HEK293 (cell line): ENCODE measurements around the gene ZNF345.

Source experiments
- FEZF1 ChIP-seq: fragments of 450-650 bp; formaldehyde crosslinking; IDR thresholded peaks from 2 replicates; pipeline ENCODE4 v1.5.1; 2016; ENCODE audit warnings: missing biosample characterization, missing genetic modification characterization
- GLIS1 ChIP-seq: fragments of 450-650 bp; formaldehyde crosslinking; IDR thresholded peaks from 2 replicates; pipeline ENCODE4 v1.5.1; 2016; ENCODE audit warnings: missing biosample characterization, missing genetic modification characterization
- IKZF3 ChIP-seq: fragments of 450-650 bp; IDR thresholded peaks from 2 replicates; pipeline ENCODE4 v1.5.0; 2018; ENCODE audit warnings: missing biosample characterization, mild to moderate bottlenecking, missing genetic modification characterization, moderate library complexity
- KLF10 ChIP-seq: fragments of 450-650 bp; IDR thresholded peaks from 2 replicates; pipeline ENCODE4 v1.5.1; 2018; ENCODE audit warnings: missing biosample characterization, mild to moderate bottlenecking, missing genetic modification characterization
- KLF8 ChIP-seq: fragments of 450-650 bp; formaldehyde crosslinking; IDR thresholded peaks from 2 replicates; pipeline ENCODE4 v1.5.1; 2016; ENCODE audit warnings: missing biosample characterization, missing genetic modification characterization
- SCRT2 ChIP-seq: fragments of 450-650 bp; formaldehyde crosslinking; IDR thresholded peaks from 2 replicates; pipeline ENCODE4 v1.5.1; 2016; ENCODE audit warnings: missing biosample characterization, missing genetic modification characterization
- ZBTB7A ChIP-seq: fragments of 450-650 bp; formaldehyde crosslinking; IDR thresholded peaks from 2 replicates; pipeline ENCODE4 v1.5.1; 2016; ENCODE audit warnings: low read depth, missing biosample characterization, missing genetic modification characterization
- ZFHX2 ChIP-seq: fragments of 450-650 bp; formaldehyde crosslinking; conservative IDR thresholded peaks from 2 replicates; pipeline ENCODE4 v1.5.1; 2016; ENCODE audit warnings: missing biosample characterization, missing genetic modification characterization
- ZFP41 ChIP-seq: fragments of 450-650 bp; formaldehyde crosslinking; IDR thresholded peaks from 2 replicates; pipeline ENCODE4 v1.5.1; 2016; ENCODE audit warnings: missing biosample characterization, missing genetic modification characterization, borderline replicate concordance
- ZNF114 ChIP-seq: fragments of 450-650 bp; formaldehyde crosslinking; IDR thresholded peaks from 2 replicates; pipeline ENCODE4 v1.5.0; 2017; ENCODE audit warnings: missing biosample characterization, missing genetic modification characterization
- ZNF155 ChIP-seq: fragments of 450-650 bp; formaldehyde crosslinking; IDR thresholded peaks from 2 replicates; pipeline ENCODE4 v1.5.1; 2016; ENCODE audit warnings: missing biosample characterization, missing genetic modification characterization
- ZNF157 ChIP-seq: fragments of 450-650 bp; formaldehyde crosslinking; IDR thresholded peaks from 2 replicates; pipeline ENCODE4 v1.5.1; 2016; ENCODE audit warnings: missing biosample characterization, missing genetic modification characterization
- ZNF2 ChIP-seq: fragments of 450-650 bp; formaldehyde crosslinking; IDR thresholded peaks from 2 replicates; pipeline ENCODE4 v1.5.1; 2016; ENCODE audit warnings: missing biosample characterization, missing genetic modification characterization
- ZNF221 ChIP-seq: fragments of 450-650 bp; formaldehyde crosslinking; IDR thresholded peaks from 2 replicates; pipeline ENCODE4 v1.5.1; 2017; ENCODE audit warnings: missing biosample characterization, missing genetic modification characterization, borderline replicate concordance
- ZNF239 ChIP-seq: fragments of 450-650 bp; formaldehyde crosslinking; IDR thresholded peaks from 2 replicates; pipeline ENCODE4 v1.5.1; 2016; ENCODE audit warnings: missing biosample characterization, missing genetic modification characterization
- ZNF302 ChIP-seq: fragments of 450-650 bp; formaldehyde crosslinking; IDR thresholded peaks from 2 replicates; pipeline ENCODE4 v1.5.1; 2016; ENCODE audit warnings: missing biosample characterization, missing genetic modification characterization, low read depth
- ZNF514 ChIP-seq: fragments of 450-650 bp; formaldehyde crosslinking; IDR thresholded peaks from 2 replicates; pipeline ENCODE4 v1.5.1; 2016; ENCODE audit warnings: missing biosample characterization, missing genetic modification characterization
- ZNF521 ChIP-seq: fragments of 450-650 bp; formaldehyde crosslinking; IDR thresholded peaks from 2 replicates; pipeline ENCODE4 v1.5.1; 2017; ENCODE audit warnings: missing biosample characterization, mild to moderate bottlenecking, missing genetic modification characterization
- ZNF560 ChIP-seq: fragments of 450-650 bp; formaldehyde crosslinking; IDR thresholded peaks from 2 replicates; pipeline ENCODE4 v1.5.1; 2017; ENCODE audit warnings: missing biosample characterization, missing genetic modification characterization, borderline replicate concordance
- ZNF623 ChIP-seq: fragments of 450-650 bp; formaldehyde crosslinking; IDR thresholded peaks from 2 replicates; pipeline ENCODE4 v1.5.1; 2016; ENCODE audit warnings: missing biosample characterization, missing genetic modification characterization
- ZNF629 ChIP-seq: fragments of 450-650 bp; formaldehyde crosslinking; IDR thresholded peaks from 2 replicates; pipeline ENCODE4 v1.5.1; 2017; ENCODE audit warnings: missing biosample characterization, missing genetic modification characterization
- ZNF654 ChIP-seq: fragments of 450-650 bp; formaldehyde crosslinking; IDR thresholded peaks from 2 replicates; pipeline ENCODE4 v1.5.1; 2016; ENCODE audit warnings: low read depth, missing biosample characterization, missing genetic modification characterization
- ZNF747 ChIP-seq: fragments of 450-650 bp; formaldehyde crosslinking; IDR thresholded peaks from 2 replicates; pipeline ENCODE4 v1.5.1; 2016; ENCODE audit warnings: missing biosample characterization, missing genetic modification characterization
- ZNF777 ChIP-seq: fragments of 450-650 bp; formaldehyde crosslinking; IDR thresholded peaks from 2 replicates; pipeline ENCODE4 v1.5.1; 2017; ENCODE audit warnings: missing biosample characterization, missing genetic modification characterization, borderline replicate concordance
- ZNF785 ChIP-seq: fragments of 450-650 bp; formaldehyde crosslinking; IDR thresholded peaks from 2 replicates; pipeline ENCODE4 v1.5.1; 2016; ENCODE audit warnings: missing biosample characterization, missing genetic modification characterization
- ZNF792 ChIP-seq: fragments of 450-650 bp; formaldehyde crosslinking; IDR thresholded peaks from 2 replicates; pipeline ENCODE4 v1.5.1; 2016; ENCODE audit warnings: missing biosample characterization, missing genetic modification characterization
- ZSCAN30 ChIP-seq: fragments of 450-650 bp; IDR thresholded peaks from 2 replicates; pipeline ENCODE4 v1.5.1; 2018; ENCODE audit warnings: missing biosample characterization, mild to moderate bottlenecking, missing genetic modification characterization, moderate library complexity
- TF ChIP-seq, protein P1 (sequence below): fragments of 450-650 bp; formaldehyde crosslinking; optimal IDR thresholded peaks from 2 replicates; pipeline ENCODE3; 2016; ENCODE audit warnings: missing biosample characterization, mild to moderate bottlenecking, missing genetic modification characterization
- TF ChIP-seq, protein P2 (sequence below): fragments of 450-650 bp; formaldehyde crosslinking; IDR thresholded peaks from 2 replicates; pipeline ENCODE4 v1.5.1; 2017; ENCODE audit warnings: missing biosample characterization, missing genetic modification characterization
- TF ChIP-seq, protein P3 (sequence below): fragments of 450-650 bp; formaldehyde crosslinking; IDR thresholded peaks from 2 replicates; pipeline ENCODE4 v1.5.1; 2016; ENCODE audit warnings: missing biosample characterization, missing genetic modification characterization
- TF ChIP-seq, protein P4 (sequence below): fragments of 450-650 bp; formaldehyde crosslinking; IDR thresholded peaks from 2 replicates; pipeline ENCODE4 v1.5.1; 2016; ENCODE audit warnings: missing biosample characterization, missing genetic modification characterization, borderline replicate concordance

The ZNF345 gene

DNA sequence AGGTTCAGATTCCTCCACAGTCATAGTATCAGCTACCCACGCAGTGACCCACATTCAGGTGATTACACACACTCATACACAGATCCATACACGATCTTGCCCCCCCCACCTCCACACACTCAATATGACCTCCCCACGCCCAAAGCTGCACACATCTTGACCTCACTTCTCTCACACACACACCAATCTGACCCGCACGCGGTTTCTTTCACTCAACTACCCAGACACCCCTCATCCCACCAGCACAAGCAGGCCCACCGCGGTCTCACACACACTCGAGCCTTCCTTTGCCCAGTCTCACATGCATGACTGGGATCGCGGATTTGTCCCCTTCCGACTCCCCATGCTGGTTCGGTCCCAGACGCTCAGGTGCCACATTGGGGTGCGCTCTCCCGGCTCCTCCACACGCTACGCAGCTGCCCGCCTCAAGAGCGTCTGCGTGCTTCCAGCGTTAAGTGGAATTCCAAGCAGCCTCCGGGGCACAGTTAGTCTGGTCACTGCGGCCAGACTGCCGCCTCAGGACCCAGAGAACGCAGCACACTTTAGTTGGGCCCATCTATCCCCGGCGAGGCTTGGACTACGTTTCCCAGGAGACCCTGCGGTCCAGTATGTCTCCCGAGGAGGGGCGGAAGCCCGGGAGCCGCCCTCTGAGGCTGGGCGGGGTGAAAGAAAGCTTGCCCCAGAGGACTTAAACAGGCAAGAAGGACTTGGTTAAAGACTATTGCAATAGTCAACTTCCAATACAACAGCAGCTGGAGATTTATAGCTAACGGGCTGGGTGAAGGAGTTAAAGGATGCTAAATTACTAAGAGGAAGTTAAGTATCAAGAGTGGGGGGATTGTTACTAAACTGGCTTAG is 746 bp upstream of the ZNF345 start (continued):
- no peak for TF ChIP-seq IKZF3 (tag by site-specific recombination)
- TF ChIP-seq ZNF221 (tag by site-specific recombination) = no peak
- TF ChIP-seq ZNF792 (tag by site-specific recombination) = peak; percentile 94
- no peak for TF ChIP-seq ZNF623 (tag by site-specific recombination)
- TF ChIP-seq, protein P1, sequence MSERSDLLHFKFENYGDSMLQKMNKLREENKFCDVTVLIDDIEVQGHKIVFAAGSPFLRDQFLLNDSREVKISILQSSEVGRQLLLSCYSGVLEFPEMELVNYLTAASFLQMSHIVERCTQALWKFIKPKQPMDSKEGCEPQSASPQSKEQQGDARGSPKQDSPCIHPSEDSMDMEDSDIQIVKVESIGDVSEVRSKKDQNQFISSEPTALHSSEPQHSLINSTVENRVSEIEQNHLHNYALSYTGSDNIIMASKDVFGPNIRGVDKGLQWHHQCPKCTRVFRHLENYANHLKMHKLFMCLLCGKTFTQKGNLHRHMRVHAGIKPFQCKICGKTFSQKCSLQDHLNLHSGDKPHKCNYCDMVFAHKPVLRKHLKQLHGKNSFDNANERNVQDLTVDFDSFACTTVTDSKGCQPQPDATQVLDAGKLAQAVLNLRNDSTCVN (tag by site-specific recombination) = peak; percentile 60
- TF ChIP-seq KLF8 (tag by site-specific recombination) = peak; percentile 83
- TF ChIP-seq ZFP41 (tag by site-specific recombination) = no peak
- TF ChIP-seq ZNF521 (tag by site-specific recombination) = no peak
- TF ChIP-seq, protein P2, sequence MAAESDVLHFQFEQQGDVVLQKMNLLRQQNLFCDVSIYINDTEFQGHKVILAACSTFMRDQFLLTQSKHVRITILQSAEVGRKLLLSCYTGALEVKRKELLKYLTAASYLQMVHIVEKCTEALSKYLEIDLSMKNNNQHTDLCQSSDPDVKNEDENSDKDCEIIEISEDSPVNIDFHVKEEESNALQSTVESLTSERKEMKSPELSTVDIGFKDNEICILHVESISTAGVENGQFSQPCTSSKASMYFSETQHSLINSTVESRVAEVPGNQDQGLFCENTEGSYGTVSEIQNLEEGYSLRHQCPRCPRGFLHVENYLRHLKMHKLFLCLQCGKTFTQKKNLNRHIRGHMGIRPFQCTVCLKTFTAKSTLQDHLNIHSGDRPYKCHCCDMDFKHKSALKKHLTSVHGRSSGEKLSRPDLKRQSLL = no peak
- TF ChIP-seq, protein P3, sequence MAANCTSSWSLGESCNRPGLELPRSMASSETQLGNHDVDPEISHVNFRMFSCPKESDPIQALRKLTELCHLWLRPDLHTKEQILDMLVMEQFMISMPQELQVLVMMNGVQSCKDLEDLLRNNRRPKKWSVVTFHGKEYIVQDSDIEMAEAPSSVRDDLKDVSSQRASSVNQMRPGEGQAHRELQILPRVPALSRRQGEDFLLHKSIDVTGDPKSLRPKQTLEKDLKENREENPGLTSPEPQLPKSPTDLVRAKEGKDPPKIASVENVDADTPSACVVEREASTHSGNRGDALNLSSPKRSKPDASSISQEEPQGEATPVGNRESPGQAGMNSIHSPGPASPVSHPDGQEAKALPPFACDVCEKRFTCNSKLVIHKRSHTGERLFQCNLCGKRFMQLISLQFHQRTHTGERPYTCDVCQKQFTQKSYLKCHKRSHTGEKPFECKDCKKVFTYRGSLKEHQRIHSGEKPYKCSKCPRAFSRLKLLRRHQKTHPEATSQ (tag by site-specific recombination) = no peak
- peak; percentile 44; the same call in 1 of the 2 replicates for TF ChIP-seq ZSCAN30
- peak; percentile 70; the same call in 1 of the 2 replicates for TF ChIP-seq ZNF239 (tag by site-specific recombination)
- TF ChIP-seq ZNF560 (tag by site-specific recombination) = no peak
- TF ChIP-seq ZNF777 (tag by site-specific recombination) = no peak; the same call in 1 of the 2 replicates
- peak; percentile 18; the same call in 1 of the 2 replicates for TF ChIP-seq GLIS1 (tag by site-specific recombination)
- TF ChIP-seq ZNF2 (tag by site-specific recombination) = peak; percentile 99
- no peak; the same call in 1 of the 2 replicates for TF ChIP-seq ZNF155
- TF ChIP-seq, protein P4, sequence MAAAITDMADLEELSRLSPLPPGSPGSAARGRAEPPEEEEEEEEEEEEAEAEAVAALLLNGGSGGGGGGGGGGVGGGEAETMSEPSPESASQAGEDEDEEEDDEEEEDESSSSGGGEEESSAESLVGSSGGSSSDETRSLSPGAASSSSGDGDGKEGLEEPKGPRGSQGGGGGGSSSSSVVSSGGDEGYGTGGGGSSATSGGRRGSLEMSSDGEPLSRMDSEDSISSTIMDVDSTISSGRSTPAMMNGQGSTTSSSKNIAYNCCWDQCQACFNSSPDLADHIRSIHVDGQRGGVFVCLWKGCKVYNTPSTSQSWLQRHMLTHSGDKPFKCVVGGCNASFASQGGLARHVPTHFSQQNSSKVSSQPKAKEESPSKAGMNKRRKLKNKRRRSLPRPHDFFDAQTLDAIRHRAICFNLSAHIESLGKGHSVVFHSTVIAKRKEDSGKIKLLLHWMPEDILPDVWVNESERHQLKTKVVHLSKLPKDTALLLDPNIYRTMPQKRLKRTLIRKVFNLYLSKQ = peak; percentile 80
- no peak for TF ChIP-seq ZNF654 (tag by site-specific recombination)
- TF ChIP-seq ZNF157 (tag by site-specific recombination) = peak; percentile 61
- TF ChIP-seq ZNF302 (tag by site-specific recombination) = no peak
- no peak for TF ChIP-seq ZNF747 (tag by site-specific recombination)
- TF ChIP-seq ZNF114 (tag by site-specific recombination) = no peak
- peak; percentile 95 for TF ChIP-seq ZNF785 (tag by site-specific recombination)
- TF ChIP-seq ZBTB7A = peak; percentile 61; the same call in 1 of the 2 replicates
- peak; percentile 96 for TF ChIP-seq ZFHX2 (tag by site-specific recombination)
- TF ChIP-seq SCRT2 = no peak
- TF ChIP-seq FEZF1 (tag by site-specific recombination) = no peak
- TF ChIP-seq ZNF629 (tag by site-specific recombination) = 0 out of 2 replicates have a peak, but pooled peaks have one; percentile 39
- no peak for TF ChIP-seq ZNF514 (tag by site-specific recombination)
- no peak for TF ChIP-seq KLF10 (tag by site-specific recombination)
